Left ventricle myocardium inferior (tissue), 1 donor: Measurements from ENCODE around the gene MORN3. TPM values are rescaled to one million over a fixed set of nuclear protein-coding genes. Genes with fewer than 3 reads are reported as not detected.
"Not testable (repeated sequence)": the region's sequence is repeated elsewhere in the genome, so short reads cannot be mapped to it uniquely, and the experiment has no call there.

Experiments
- DNase-seq: peaks from one replicate; pipeline ENCODE4 v3.0.0-alpha.2; 2020
- H3K27ac ChIP-seq: fragments of 200-600 bp; replicated peaks from 2 replicates; pipeline ENCODE4 v1.8.0; 2021
- H3K27me3 ChIP-seq: fragments of 200-600 bp; 2 replicates; pipeline ENCODE4 v1.8.0; 2021; ENCODE audit warnings: low read depth
- H3K36me3 ChIP-seq: fragments of 200-600 bp; 2 replicates; pipeline ENCODE4 v1.8.0; 2021
- H3K4me1 ChIP-seq: fragments of 200-600 bp; 2 replicates; pipeline ENCODE4 v1.8.0; 2021
- H3K4me3 ChIP-seq: fragments of 200-600 bp; 2 replicates; pipeline ENCODE4 v1.8.0; 2021; ENCODE audit warnings: mild to moderate bottlenecking, moderate library complexity
- H3K9me3 ChIP-seq: fragments of 200-600 bp; replicated peaks from 2 replicates; pipeline ENCODE4 v1.8.0; 2021
- intact Hi-C: fragments of 100-400 bp; cut with micrococcal nuclease; formaldehyde crosslinking; loops from one replicate; pipeline ENCODE4 v1.11.0; 2022
- total RNA-seq: library from RNA; stranded (reverse); fragmentation: NEBNext Ultra II Directional; extraction: Animal tissue kit (Norgen Biotek cat#: 25700); gene quantifications from one replicate; pipeline ENCODE4 v1.2.1, GENCODE V29; 2021
- TF ChIP-seq, protein P1 (sequence below): fragments of 200-600 bp; IDR thresholded peaks from 2 replicates; pipeline ENCODE4 v1.8.0; 2021; ENCODE audit warnings: antibody characterized with exemption, mild to moderate bottlenecking, borderline replicate concordance
- donor health status: DM: no; HTN: yes; CAD: no; lungs with severe emphysema.

The MORN3 gene
- total RNA-seq, 1 donor from 2014 or later = not detected

GRCh38 chr12:121638298-121639202, 30.9 kb downstream of the MORN3 start:
- TF ChIP-seq, protein P1, sequence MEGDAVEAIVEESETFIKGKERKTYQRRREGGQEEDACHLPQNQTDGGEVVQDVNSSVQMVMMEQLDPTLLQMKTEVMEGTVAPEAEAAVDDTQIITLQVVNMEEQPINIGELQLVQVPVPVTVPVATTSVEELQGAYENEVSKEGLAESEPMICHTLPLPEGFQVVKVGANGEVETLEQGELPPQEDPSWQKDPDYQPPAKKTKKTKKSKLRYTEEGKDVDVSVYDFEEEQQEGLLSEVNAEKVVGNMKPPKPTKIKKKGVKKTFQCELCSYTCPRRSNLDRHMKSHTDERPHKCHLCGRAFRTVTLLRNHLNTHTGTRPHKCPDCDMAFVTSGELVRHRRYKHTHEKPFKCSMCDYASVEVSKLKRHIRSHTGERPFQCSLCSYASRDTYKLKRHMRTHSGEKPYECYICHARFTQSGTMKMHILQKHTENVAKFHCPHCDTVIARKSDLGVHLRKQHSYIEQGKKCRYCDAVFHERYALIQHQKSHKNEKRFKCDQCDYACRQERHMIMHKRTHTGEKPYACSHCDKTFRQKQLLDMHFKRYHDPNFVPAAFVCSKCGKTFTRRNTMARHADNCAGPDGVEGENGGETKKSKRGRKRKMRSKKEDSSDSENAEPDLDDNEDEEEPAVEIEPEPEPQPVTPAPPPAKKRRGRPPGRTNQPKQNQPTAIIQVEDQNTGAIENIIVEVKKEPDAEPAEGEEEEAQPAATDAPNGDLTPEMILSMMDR = no peak
- H3K27ac ChIP-seq = no peak overlapping the region
- no peak overlapping the region for H3K4me3 ChIP-seq
- DNase-seq = no peak
- no peaks in the 10 kb centered on the region for H3K9me3 ChIP-seq
- peaks cover 15% of the 10 kb centered on the region for H3K36me3 ChIP-seq
- H3K27me3 ChIP-seq = no peaks in the 10 kb centered on the region
- intact Hi-C loops = no loop called here
- H3K4me1 ChIP-seq = peaks cover 7% of the 10 kb centered on the region

GRCh38 chr12:121637231-121637914, 32.1 kb downstream of the MORN3 start:
- TF ChIP-seq, protein P1 = no peak
- H3K27ac ChIP-seq = no peak overlapping the region
- intact Hi-C loops = no loop called here
- peaks cover 17% of the 10 kb centered on the region for H3K4me1 ChIP-seq
- H3K36me3 ChIP-seq = peaks cover 15% of the 10 kb centered on the region
- H3K9me3 ChIP-seq = no peaks in the 10 kb centered on the region
- no peaks in the 10 kb centered on the region for H3K27me3 ChIP-seq
- H3K4me3 ChIP-seq = no peak overlapping the region
- DNase-seq = no peak

DNA sequence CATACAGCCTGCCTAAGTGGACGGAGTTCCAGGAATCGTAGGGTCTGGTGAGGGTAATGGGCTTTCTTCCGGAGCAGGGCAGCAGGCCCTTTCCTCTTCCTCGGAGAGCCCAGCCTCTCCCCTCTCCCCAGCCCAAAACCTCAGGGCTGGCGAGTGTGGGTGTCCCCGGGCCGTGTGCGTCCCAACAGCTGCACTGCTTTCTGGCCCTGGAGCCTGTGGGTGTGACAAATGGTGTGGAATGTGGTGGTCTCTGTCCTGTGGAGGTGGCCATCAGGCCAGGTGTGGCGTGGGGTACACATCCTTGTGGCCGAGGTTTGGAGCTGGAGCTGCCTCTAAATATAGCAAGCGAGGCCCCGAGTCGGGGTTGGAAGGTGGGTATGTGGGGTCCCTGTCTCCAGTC, 34.6 kb downstream of the MORN3 start:
- TF ChIP-seq, protein P1 = no peak
- intact Hi-C loops = no loop called here
- DNase-seq = no peak

DNA sequence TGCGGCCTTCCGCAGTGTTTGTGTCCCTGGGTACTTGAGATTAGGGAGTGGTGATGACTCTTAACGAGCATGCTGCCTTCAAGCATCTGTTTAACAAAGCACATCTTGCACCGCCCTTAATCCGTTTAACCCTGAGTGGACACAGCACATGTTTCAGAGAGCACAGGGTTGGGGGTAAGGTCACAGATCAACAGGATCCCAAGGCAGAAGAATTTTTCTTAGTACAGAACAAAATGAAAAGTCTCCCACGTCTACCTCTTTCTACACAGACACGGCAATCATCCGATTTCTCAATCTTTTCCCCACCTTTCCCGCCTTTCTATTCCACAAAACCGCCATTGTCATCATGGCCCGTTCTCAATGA, 35.6 kb downstream of the MORN3 start:
- DNase-seq, H3K27ac ChIP-seq, H3K4me3 ChIP-seq, H3K27me3 ChIP-seq, H3K9me3 ChIP-seq, intact Hi-C loops, H3K36me3 ChIP-seq: not testable (repeated sequence)
- H3K4me1 ChIP-seq = peaks cover 36% of the 10 kb centered on the region

More for the DNA sequence above, 34.6 kb downstream of the MORN3 start:
- H3K9me3 ChIP-seq = no peaks in the 10 kb centered on the region
- H3K4me3 ChIP-seq = no peak overlapping the region
- peaks cover 28% of the 10 kb centered on the region for H3K4me1 ChIP-seq
- no peaks in the 10 kb centered on the region for H3K36me3 ChIP-seq
- H3K27ac ChIP-seq = no peak overlapping the region
- no peaks in the 10 kb centered on the region for H3K27me3 ChIP-seq

DNA sequence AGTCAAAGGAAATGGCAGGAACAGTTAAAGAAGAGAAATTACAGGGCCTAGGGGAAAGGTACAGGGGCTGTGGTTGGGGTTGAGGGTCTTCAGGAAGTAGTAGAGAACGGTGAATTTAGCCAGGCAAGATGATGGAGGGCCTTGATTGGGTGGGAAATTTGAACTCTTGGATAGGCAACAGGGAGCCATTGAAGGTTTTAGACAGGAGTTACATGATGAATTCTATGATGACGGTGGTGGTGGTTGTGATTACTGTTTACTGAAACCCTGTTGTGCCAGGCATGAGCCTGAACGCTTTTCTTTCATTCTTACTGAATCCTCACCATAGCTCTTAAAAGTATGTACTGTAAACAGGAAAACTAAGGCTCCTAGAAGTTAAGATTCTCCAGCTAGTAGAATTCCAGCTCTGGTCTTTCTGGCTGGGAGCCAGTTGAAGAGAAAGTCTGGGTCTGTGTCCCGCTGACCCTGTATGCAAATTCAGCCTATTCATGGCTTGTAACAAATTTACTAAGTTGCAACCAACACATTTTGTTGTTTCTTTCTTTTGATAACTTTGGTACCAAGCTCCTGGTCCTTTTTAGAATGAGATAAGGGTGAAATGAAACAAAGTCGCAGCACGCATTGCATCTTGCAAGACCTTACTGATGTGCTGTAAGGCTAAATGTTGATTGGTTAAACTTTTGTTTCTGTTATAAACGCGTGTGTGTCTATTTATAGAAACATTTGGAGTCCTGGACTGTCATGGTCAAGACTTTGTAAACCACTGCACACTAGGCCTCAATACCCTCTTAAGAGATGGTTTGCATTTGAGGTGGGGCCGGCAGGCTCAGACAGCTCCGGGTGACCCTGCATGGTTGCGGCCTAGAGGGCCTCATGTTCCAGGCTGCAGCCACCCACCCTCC, 37.1 kb downstream of the MORN3 start:
- intact Hi-C loops = no loop called here
- no peaks in the 10 kb centered on the region for H3K27me3 ChIP-seq
- H3K4me3 ChIP-seq = no peak overlapping the region
- H3K9me3 ChIP-seq = no peaks in the 10 kb centered on the region
- no peak overlapping the region for H3K27ac ChIP-seq
- no peaks in the 10 kb centered on the region for H3K36me3 ChIP-seq
- TF ChIP-seq, protein P1 = no peak
- peaks cover 46% of the 10 kb centered on the region for H3K4me1 ChIP-seq
- no peak for DNase-seq
